B cell (primary cell): ENCODE data around the gene TMEM150C. TPM values are rescaled to one million over a fixed set of nuclear protein-coding genes. Genes with fewer than 3 reads are reported as not detected.

Experiments used
- ATAC-seq: fragments of 200-7000 bp; cut with Tn5 transposase; one replicate; pipeline ENCODE4 v1.10.0; 2021; ENCODE audit warnings: low read depth, mild to moderate bottlenecking, moderate number of reproducible peaks, moderate library complexity
- CTCF ChIA-PET: fragments of 350-600 bp; sonication (Branson Sonifier 250); formaldehyde crosslinking; loops from one replicate; lab custom pipeline; 2021; ENCODE audit warnings: antibody characterized with exemption, inconsistent platforms; lab: Charles Lee
- POLR2A ChIA-PET: fragments of 350-600 bp; sonication (Branson Sonifier 250); formaldehyde crosslinking; loops from one replicate; lab custom pipeline; 2021; ENCODE audit warnings: antibody characterized with exemption; lab: Charles Lee
- DNase-seq: peaks from one replicate; pipeline ENCODE4 v3.0.0; 2013
- H2AFZ ChIP-seq: 2 replicates; pipeline ENCODE4 v1.6.1; 2012; ENCODE audit warnings: mild to moderate bottlenecking, low read depth, low read length; ENCODE audit not compliant: insufficient read depth, poor library complexity, severe bottlenecking
- H3K27ac ChIP-seq, 2 donors: 1 replicate in 1 of 2; 2 replicates in 1 of 2; pipeline ENCODE4 v1.5.1; 2012 to 2013; ENCODE audit warnings: low read length in 2 of 2, mild to moderate bottlenecking in 2 of 2, moderate library complexity in 1 of 2
- H3K27me3 ChIP-seq, 4 experiments: fragments of 200-600 bp in 1 of 4; sonication (generic) in 1 of 4; replicated peaks in 1 of 4; 1 replicate in 2 of 4; 2 replicates in 2 of 4; pipeline versions ENCODE4 v1.6.1 to v1.7.0; 2013 to 2016; ENCODE audit warnings: low read length in 3 of 4, mild to moderate bottlenecking in 2 of 4, mixed read lengths in 1 of 4, moderate library complexity in 1 of 4; ENCODE audit not compliant: insufficient read depth in 4 of 4, control insufficient read depth in 3 of 4; ENCODE audit errors: control extremely low read depth in 1 of 4
- H3K36me3 ChIP-seq, 2 experiments: replicated peaks in 1 of 2; 1 replicate in 1 of 2; 2 replicates in 1 of 2; pipeline versions ENCODE4 v1.6.1 to v1.7.1; 2013; ENCODE audit warnings: low read length in 1 of 2; ENCODE audit not compliant: insufficient read depth in 2 of 2, control insufficient read depth in 1 of 2; ENCODE audit errors: control extremely low read depth in 1 of 2, extremely low read depth in 1 of 2
- H3K4me1 ChIP-seq, 2 donors: fragments of 200-600 bp in 1 of 2; sonication (generic) in 1 of 2; 1 replicate in 1 of 2; 2 replicates in 1 of 2; pipeline versions ENCODE4 v1.5.1 to v1.6.1; 2013 to 2017; ENCODE audit warnings: low read length in 2 of 2; ENCODE audit not compliant: control insufficient read depth in 2 of 2, insufficient read depth in 2 of 2
- H3K4me2 ChIP-seq: replicated peaks from 2 replicates; pipeline ENCODE3; 2012; ENCODE audit warnings: mild to moderate bottlenecking, low read depth, low read length; ENCODE audit not compliant: poor library complexity, severe bottlenecking
- H3K4me3 ChIP-seq, 5 experiments: fragments of 200-600 bp in 1 of 5; sonication (generic) in 1 of 5; 1 replicate in 3 of 5; 2 replicates in 2 of 5; pipeline versions ENCODE4 v1.5.1 to v1.7.0; 2011 to 2016; ENCODE audit warnings: low read length in 4 of 5, mild to moderate bottlenecking in 4 of 5, low read depth in 2 of 5, control low read depth in 1 of 5, moderate library complexity in 1 of 5; ENCODE audit not compliant: insufficient read depth in 1 of 5; ENCODE audit errors: control extremely low read depth in 1 of 5, extremely low read depth in 1 of 5
- H3K79me2 ChIP-seq: fragments of 200-600 bp; sonication (generic); one replicate; pipeline ENCODE4 v1.6.0; 2016; ENCODE audit warnings: low read length; ENCODE audit not compliant: control insufficient read depth, insufficient read depth
- H3K9ac ChIP-seq: fragments of 200-600 bp; sonication (generic); 2 replicates; pipeline ENCODE4 v1.6.1; 2017; ENCODE audit warnings: mild to moderate bottlenecking, low read length, moderate library complexity
- H3K9me3 ChIP-seq, 3 donors: one replicate each; pipeline versions ENCODE4 v1.6.1 to v1.7.1; 2013; ENCODE audit warnings: low read length in 2 of 3; ENCODE audit not compliant: control insufficient read depth in 2 of 3, insufficient read depth in 1 of 3; ENCODE audit errors: control extremely low read depth in 1 of 3
- H4K20me1 ChIP-seq: 2 replicates; pipeline ENCODE4 v1.6.0; 2012; ENCODE audit warnings: mild to moderate bottlenecking, low read length; ENCODE audit not compliant: insufficient read depth, control insufficient read depth, poor library complexity, severe bottlenecking
- H3K27ac Mint-ChIP-seq: one replicate; pipeline ENCODE4 v1.8.0; 2021; ENCODE audit warnings: mixed read lengths
- H3K27me3 Mint-ChIP-seq: one replicate; pipeline ENCODE4 v1.8.0; 2021; ENCODE audit warnings: mixed read lengths
- H3K4me1 Mint-ChIP-seq: one replicate; pipeline ENCODE4 v1.8.0; 2021; ENCODE audit warnings: mixed read lengths
- H3K4me3 Mint-ChIP-seq: one replicate; pipeline ENCODE4 v1.8.0; 2021; ENCODE audit warnings: mixed read lengths
- H3K9me3 Mint-ChIP-seq: one replicate; pipeline ENCODE4 v1.8.0; 2022; ENCODE audit warnings: mixed read lengths; ENCODE audit not compliant: insufficient read depth
- CTCF ChIP-seq: fragments of 200-600 bp; IDR thresholded peaks from one replicate; pipeline ENCODE4 v1.8.0; 2022; ENCODE audit warnings: antibody characterized with exemption, mild to moderate bottlenecking
- EZH2 ChIP-seq: IDR thresholded peaks from 2 replicates; pipeline ENCODE4 v1.6.1; 2012; ENCODE audit warnings: borderline replicate concordance, low read depth, mild to moderate bottlenecking, moderate library complexity, low read length; ENCODE audit not compliant: insufficient read depth, poor library complexity, severe bottlenecking
- WGBS: methylation state at CpG from one replicate; pipeline ENCODE4 v1.1.5; 2013; ENCODE audit warnings: missing lambda C conversion rate; ENCODE audit not compliant: insufficient coverage; 5-methylcytosine and 5-hydroxymethylcytosine counted together
- intact Hi-C: fragments of 100-400 bp; cut with micrococcal nuclease; formaldehyde crosslinking; loops from one replicate; pipeline ENCODE4 v1.10.0; 2022
- polyA plus RNA-seq: library from polyadenylated mRNA; depleted of rRNA; stranded (reverse); fragments of >200 nt; gene quantifications from 2 replicates; pipeline ENCODE4 v1.2.3, GENCODE V29; 2012
- total RNA-seq, 2 donors: library from RNA; stranded (reverse); fragments of 120-200 nt in 1 of 2; gene quantifications; 1 replicate in 1 of 2; 2 replicates in 1 of 2; pipeline versions ENCODE4 v1.2.3 to v1.2.4, GENCODE V29; 2013 to 2022

TMEM150C gene
- total and polyA plus RNA-seq, 2 donors (not counting 1 experiment from before 2014, with no cell fraction given) = 0.04 TPM; not detected in 1

DNA sequence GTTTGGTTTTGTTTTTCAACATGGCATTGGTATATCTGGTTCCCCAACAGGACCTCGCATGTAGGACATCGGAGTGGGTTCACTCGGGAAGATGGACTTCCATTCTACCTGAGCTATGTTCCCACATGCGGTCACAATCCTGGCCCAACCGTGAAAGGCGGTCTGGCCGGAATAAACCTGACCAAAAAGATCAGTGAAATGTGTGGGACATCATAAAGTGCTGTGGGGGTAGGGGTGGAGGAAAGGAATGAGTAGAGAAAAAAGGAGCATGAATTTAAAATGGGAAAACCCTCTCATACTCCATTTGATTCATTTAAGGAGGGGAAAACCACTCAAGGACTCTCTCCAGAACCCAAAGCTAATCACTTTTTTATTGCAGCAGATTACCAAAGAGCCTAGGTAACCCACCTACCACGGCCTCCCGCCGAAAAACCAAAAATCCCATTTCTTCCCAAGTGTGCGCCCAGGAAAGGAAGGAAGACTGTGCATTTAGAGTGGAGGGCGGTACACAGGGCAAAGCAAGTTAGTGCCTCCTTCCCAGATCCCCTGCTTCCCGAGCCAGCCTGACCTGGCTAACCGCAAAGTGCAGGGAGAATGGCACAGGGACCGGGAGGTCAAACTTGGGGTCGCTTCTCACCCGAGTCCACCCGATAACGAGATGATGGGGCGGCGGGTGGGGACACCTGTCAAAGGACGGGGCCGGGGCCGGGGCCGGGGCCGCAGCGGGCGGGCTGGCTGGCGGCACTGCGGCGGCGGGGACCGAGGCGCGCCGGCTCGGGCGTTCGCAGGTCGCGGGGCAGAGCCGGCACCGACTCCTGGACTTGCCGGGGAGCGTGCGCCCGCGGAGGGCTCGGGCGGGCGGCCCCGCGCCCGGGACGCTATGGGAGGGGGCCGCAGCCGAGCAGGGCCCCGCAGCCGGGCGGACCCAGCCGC is 669 bp downstream of the TMEM150C start:
- H4K20me1 ChIP-seq = no peaks in the 10 kb centered on the region
- intact Hi-C loops = no loop called here
- no peak overlapping the region for H3K27ac ChIP-seq
- no peaks in the 10 kb centered on the region for H3K79me2 ChIP-seq
- H3K27me3 ChIP-seq = peaks cover 0 to 37% (median 21%) of the 10 kb centered on the region in 4 experiments
- TF ChIP-seq CTCF (no peak), EZH2 (no peak)
- no peaks in the 10 kb centered on the region for H3K36me3 ChIP-seq
- H3K9me3 ChIP-seq = peaks cover 0 to 4% (median 0%) of the 10 kb centered on the region in 3 donors
- DNase-seq (no peak), ATAC-seq (no peak)
- peaks cover 8 to 10% of the 10 kb centered on the region in 2 donors for H3K4me1 ChIP-seq
- H3K4me3 ChIP-seq = no peak overlapping the region
- 9% methylated on average over 55 of the region's 61 CpGs for WGBS
- H3K27ac Mint-ChIP-seq = no peak overlapping the region
- POLR2A ChIA-PET = no interaction called here
- CTCF ChIA-PET = no interaction called here
- H3K4me2 ChIP-seq = peak overlapping the region; percentile 50
- peak overlapping the region; percentile 76 for H3K4me3 Mint-ChIP-seq
- H2AFZ ChIP-seq = no peak overlapping the region
- no peaks in the 10 kb centered on the region for H3K9me3 Mint-ChIP-seq
- H3K4me1 Mint-ChIP-seq = peaks cover 13% of the 10 kb centered on the region
- H3K27me3 Mint-ChIP-seq = peaks cover 59% of the 10 kb centered on the region
- H3K9ac ChIP-seq = no peak overlapping the region

DNA sequence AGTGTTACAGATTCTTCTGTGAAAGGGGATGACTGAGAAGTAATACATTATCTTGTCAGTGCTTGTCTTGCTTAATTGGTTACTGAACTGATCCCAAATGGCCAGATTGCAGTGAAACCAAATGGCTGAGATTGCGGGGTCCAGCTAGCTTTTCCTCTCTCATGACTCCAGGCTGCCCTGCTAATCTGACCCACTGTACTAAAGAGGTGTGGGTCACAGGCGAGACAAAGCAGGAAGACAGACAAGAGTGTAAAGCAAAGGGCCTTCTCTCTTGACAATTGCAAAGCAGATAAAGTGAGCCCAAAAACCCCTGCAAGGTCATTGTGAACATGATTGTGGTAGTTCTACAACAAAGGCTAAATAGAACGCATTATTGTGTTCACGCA is 2.1 kb downstream of the TMEM150C start:
- DNase-seq (no peak), ATAC-seq (no peak)
- Histone ChIP-seq H3K4me2 (no peak overlapping the region), H3K4me3 (no peak overlapping the region), H3K36me3 (no peaks in the 10 kb centered on the region), H2AFZ (no peak overlapping the region), H3K4me1 (peaks cover 8 to 10% of the 10 kb centered on the region in 2 donors), H3K9me3 (peaks cover 0 to 4% (median 0%) of the 10 kb centered on the region in 3 donors), H3K27me3 (peaks cover 0 to 37% (median 21%) of the 10 kb centered on the region in 4 experiments), H3K79me2 (no peaks in the 10 kb centered on the region), H3K9ac (no peak overlapping the region), H3K27ac (no peak overlapping the region), H4K20me1 (no peaks in the 10 kb centered on the region)
- peaks cover 13% of the 10 kb centered on the region for H3K4me1 Mint-ChIP-seq
- ChIA-PET CTCF (no interaction called here), POLR2A (no interaction called here)
- H3K9me3 Mint-ChIP-seq = no peaks in the 10 kb centered on the region
- H3K4me3 Mint-ChIP-seq = no peak overlapping the region
- no peak for TF ChIP-seq CTCF
- no peak for TF ChIP-seq EZH2
- WGBS = 100% methylated on average over 1 of the region's 4 CpGs
- intact Hi-C loops = no loop called here
- H3K27ac Mint-ChIP-seq = no peak overlapping the region
- H3K27me3 Mint-ChIP-seq = peaks cover 53% of the 10 kb centered on the region
